ENCODE measurements around the gene PPM1H.
"Not testable (repeated sequence)": the region's sequence is repeated elsewhere in the genome, so short reads cannot be mapped to it uniquely, and the experiment has no call there.

Gene PPM1H

GRCh38 chr12:62966990-62967506 lies 32.1 kb upstream of the PPM1H start:
- no peaks in the 10 kb centered on the region for H3K4me1 ChIP-seq (ENCODE audit: control insufficient read depth, insufficient read depth, low read length, poor library complexity, severe bottlenecking)
- DNase-seq = no peak
- H3K27me3 ChIP-seq (replicated peaks; ENCODE audit: control insufficient read depth, insufficient read depth, low read length, poor library complexity, severe bottlenecking) = no peaks in the 10 kb centered on the region
- H3K36me3 ChIP-seq (ENCODE audit: control insufficient read depth, insufficient read depth, low read length) = no peaks in the 10 kb centered on the region
- H3K4me3 ChIP-seq (ENCODE audit: insufficient read depth, low read depth, low read length, poor library complexity, severe bottlenecking) = no peak overlapping the region
- H3K9me3 ChIP-seq (ENCODE audit: control insufficient read depth, low read length) = no peaks in the 10 kb centered on the region
- H3K27ac ChIP-seq (ENCODE audit: insufficient read depth, low read length, poor library complexity, severe bottlenecking) = no peak overlapping the region

GRCh38 chr12:62966446-62966989 lies 31.6 kb upstream of the PPM1H start:
- H3K4me3 ChIP-seq (ENCODE audit: insufficient read depth, low read depth, low read length, poor library complexity, severe bottlenecking); H3K4me1 ChIP-seq (ENCODE audit: control insufficient read depth, insufficient read depth, low read length, poor library complexity, severe bottlenecking); H3K27me3 ChIP-seq (replicated peaks; ENCODE audit: control insufficient read depth, insufficient read depth, low read length, poor library complexity, severe bottlenecking); H3K9me3 ChIP-seq (ENCODE audit: control insufficient read depth, low read length); H3K27ac ChIP-seq (ENCODE audit: insufficient read depth, low read length, poor library complexity, severe bottlenecking); DNase-seq; H3K36me3 ChIP-seq (ENCODE audit: control insufficient read depth, insufficient read depth, low read length): not testable (repeated sequence)

- not testable (repeated sequence) for H3K27ac ChIP-seq (ENCODE audit: insufficient read depth, low read length, poor library complexity, severe bottlenecking); H3K36me3 ChIP-seq (ENCODE audit: control insufficient read depth, insufficient read depth, low read length); H3K4me3 ChIP-seq (ENCODE audit: insufficient read depth, low read depth, low read length, poor library complexity, severe bottlenecking); DNase-seq; H3K27me3 ChIP-seq (replicated peaks; ENCODE audit: control insufficient read depth, insufficient read depth, low read length, poor library complexity, severe bottlenecking); H3K4me1 ChIP-seq (ENCODE audit: control insufficient read depth, insufficient read depth, low read length, poor library complexity, severe bottlenecking); H3K9me3 ChIP-seq (ENCODE audit: control insufficient read depth, low read length)
Measured at GRCh38 chr12:62965700-62966099, 30.8 kb upstream of the PPM1H start.

GRCh38 chr12:62965242-62965641 lies 30.3 kb upstream of the PPM1H start:
- DNase-seq; H3K4me3 ChIP-seq (ENCODE audit: insufficient read depth, low read depth, low read length, poor library complexity, severe bottlenecking); H3K27me3 ChIP-seq (replicated peaks; ENCODE audit: control insufficient read depth, insufficient read depth, low read length, poor library complexity, severe bottlenecking); H3K36me3 ChIP-seq (ENCODE audit: control insufficient read depth, insufficient read depth, low read length); H3K4me1 ChIP-seq (ENCODE audit: control insufficient read depth, insufficient read depth, low read length, poor library complexity, severe bottlenecking); H3K9me3 ChIP-seq (ENCODE audit: control insufficient read depth, low read length); H3K27ac ChIP-seq (ENCODE audit: insufficient read depth, low read length, poor library complexity, severe bottlenecking): not testable (repeated sequence)

- no peaks in the 10 kb centered on the region for H3K27me3 ChIP-seq (replicated peaks; ENCODE audit: control insufficient read depth, insufficient read depth, low read length, poor library complexity, severe bottlenecking)
- no peaks in the 10 kb centered on the region for H3K36me3 ChIP-seq (ENCODE audit: control insufficient read depth, insufficient read depth, low read length)
- H3K4me3 ChIP-seq (ENCODE audit: insufficient read depth, low read depth, low read length, poor library complexity, severe bottlenecking) = no peak overlapping the region
- no peak overlapping the region for H3K27ac ChIP-seq (ENCODE audit: insufficient read depth, low read length, poor library complexity, severe bottlenecking)
- no peaks in the 10 kb centered on the region for H3K9me3 ChIP-seq (ENCODE audit: control insufficient read depth, low read length)
- H3K4me1 ChIP-seq (ENCODE audit: control insufficient read depth, insufficient read depth, low read length, poor library complexity, severe bottlenecking) = no peaks in the 10 kb centered on the region
- no peak for DNase-seq
Measured at GRCh38 chr12:62963486-62964041, 28.6 kb upstream of the PPM1H start.

GRCh38 chr12:62960324-62960723 lies 25.4 kb upstream of the PPM1H start:
- Histone ChIP-seq H3K4me1 (ENCODE audit: control insufficient read depth, insufficient read depth, low read length, poor library complexity, severe bottlenecking) (no peaks in the 10 kb centered on the region), H3K9me3 (ENCODE audit: control insufficient read depth, low read length) (no peaks in the 10 kb centered on the region), H3K27me3 (replicated peaks; ENCODE audit: control insufficient read depth, insufficient read depth, low read length, poor library complexity, severe bottlenecking) (no peaks in the 10 kb centered on the region), H3K27ac (ENCODE audit: insufficient read depth, low read length, poor library complexity, severe bottlenecking) (no peak overlapping the region), H3K36me3 (ENCODE audit: control insufficient read depth, insufficient read depth, low read length) (no peaks in the 10 kb centered on the region), H3K4me3 (ENCODE audit: insufficient read depth, low read depth, low read length, poor library complexity, severe bottlenecking) (no peak overlapping the region)
- no peak for DNase-seq

- H3K4me1 ChIP-seq (ENCODE audit: control insufficient read depth, insufficient read depth, low read length, poor library complexity, severe bottlenecking) = no peaks in the 10 kb centered on the region
- H3K36me3 ChIP-seq (ENCODE audit: control insufficient read depth, insufficient read depth, low read length) = no peaks in the 10 kb centered on the region
- no peak for DNase-seq
- H3K27me3 ChIP-seq (replicated peaks; ENCODE audit: control insufficient read depth, insufficient read depth, low read length, poor library complexity, severe bottlenecking) = no peaks in the 10 kb centered on the region
- H3K4me3 ChIP-seq (ENCODE audit: insufficient read depth, low read depth, low read length, poor library complexity, severe bottlenecking) = no peak overlapping the region
- H3K9me3 ChIP-seq (ENCODE audit: control insufficient read depth, low read length) = no peaks in the 10 kb centered on the region
- H3K27ac ChIP-seq (ENCODE audit: insufficient read depth, low read length, poor library complexity, severe bottlenecking) = no peak overlapping the region
Measured at GRCh38 chr12:62959745-62960144, 24.8 kb upstream of the PPM1H start.

- no peak for DNase-seq
- Histone ChIP-seq H3K4me3 (ENCODE audit: insufficient read depth, low read depth, low read length, poor library complexity, severe bottlenecking) (no peak overlapping the region), H3K27me3 (replicated peaks; ENCODE audit: control insufficient read depth, insufficient read depth, low read length, poor library complexity, severe bottlenecking) (no peaks in the 10 kb centered on the region), H3K9me3 (ENCODE audit: control insufficient read depth, low read length) (no peaks in the 10 kb centered on the region), H3K36me3 (ENCODE audit: control insufficient read depth, insufficient read depth, low read length) (no peaks in the 10 kb centered on the region), H3K27ac (ENCODE audit: insufficient read depth, low read length, poor library complexity, severe bottlenecking) (no peak overlapping the region), H3K4me1 (ENCODE audit: control insufficient read depth, insufficient read depth, low read length, poor library complexity, severe bottlenecking) (no peaks in the 10 kb centered on the region)
Measured at GRCh38 chr12:62957233-62957953, 22.4 kb upstream of the PPM1H start.

GRCh38 chr12:62955678-62956077 lies 20.7 kb upstream of the PPM1H start:
- no peaks in the 10 kb centered on the region for H3K4me1 ChIP-seq (ENCODE audit: control insufficient read depth, insufficient read depth, low read length, poor library complexity, severe bottlenecking)
- DNase-seq = no peak
- H3K27me3 ChIP-seq (replicated peaks; ENCODE audit: control insufficient read depth, insufficient read depth, low read length, poor library complexity, severe bottlenecking) = peaks cover 3% of the 10 kb centered on the region
- H3K27ac ChIP-seq (ENCODE audit: insufficient read depth, low read length, poor library complexity, severe bottlenecking) = no peak overlapping the region
- H3K36me3 ChIP-seq (ENCODE audit: control insufficient read depth, insufficient read depth, low read length) = no peaks in the 10 kb centered on the region
- no peaks in the 10 kb centered on the region for H3K9me3 ChIP-seq (ENCODE audit: control insufficient read depth, low read length)
- H3K4me3 ChIP-seq (ENCODE audit: insufficient read depth, low read depth, low read length, poor library complexity, severe bottlenecking) = no peak overlapping the region

GRCh38 chr12:62950317-62950716 lies 15.4 kb upstream of the PPM1H start:
- Histone ChIP-seq H3K4me1 (ENCODE audit: control insufficient read depth, insufficient read depth, low read length, poor library complexity, severe bottlenecking) (no peaks in the 10 kb centered on the region), H3K27ac (ENCODE audit: insufficient read depth, low read length, poor library complexity, severe bottlenecking) (no peak overlapping the region), H3K27me3 (replicated peaks; ENCODE audit: control insufficient read depth, insufficient read depth, low read length, poor library complexity, severe bottlenecking) (peaks cover 3% of the 10 kb centered on the region), H3K4me3 (ENCODE audit: insufficient read depth, low read depth, low read length, poor library complexity, severe bottlenecking) (no peak overlapping the region), H3K9me3 (ENCODE audit: control insufficient read depth, low read length) (no peaks in the 10 kb centered on the region), H3K36me3 (ENCODE audit: control insufficient read depth, insufficient read depth, low read length) (no peaks in the 10 kb centered on the region)
- DNase-seq = no peak

Measured in effector memory CD4-positive, alpha-beta T cell (primary cell).